GM23338 (cell line): Measurements from ENCODE around the gene FGD4. TPM values are rescaled to one million over a fixed set of nuclear protein-coding genes. Genes with fewer than 3 reads are reported as not detected.

Experiments
- ATAC-seq: fragments of 200-7000 bp; cut with Tn5 transposase; 3 replicates; pipeline ENCODE4 v1.9.1; 2020
- DNase-seq: peaks from one replicate; pipeline ENCODE4 v3.0.0-alpha.2; 2015; ENCODE audit warnings: low spot score
- H2AFZ ChIP-seq: fragments of 200-600 bp; sonication (generic); 2 replicates; pipeline ENCODE4 v1.8.0; 2016; ENCODE audit warnings: antibody characterized with exemption, mild to moderate bottlenecking, moderate library complexity
- H3F3A ChIP-seq: fragments of 200-600 bp; sonication (generic); replicated peaks from 2 replicates; pipeline ENCODE4 v1.8.0; 2017; ENCODE audit warnings: antibody characterized with exemption, mixed run types, low read depth
- H3K27ac ChIP-seq: fragments of 200-600 bp; sonication (generic); 2 replicates; pipeline ENCODE4 v1.6.1; 2016; ENCODE audit warnings: low read depth
- H3K27me3 ChIP-seq: fragments of 200-600 bp; sonication (generic); 2 replicates; pipeline ENCODE4 v1.8.0; 2016; ENCODE audit warnings: mild to moderate bottlenecking, mixed run types, moderate library complexity; ENCODE audit not compliant: insufficient read depth
- H3K36me3 ChIP-seq: fragments of 200-600 bp; sonication (generic); 2 replicates; pipeline ENCODE4 v1.8.0; 2016; ENCODE audit warnings: mild to moderate bottlenecking; ENCODE audit not compliant: insufficient read depth
- H3K4me1 ChIP-seq: fragments of 200-600 bp; sonication (generic); 2 replicates; pipeline ENCODE4 v1.8.0; 2016; ENCODE audit warnings: mild to moderate bottlenecking, moderate library complexity; ENCODE audit not compliant: insufficient read depth
- H3K4me2 ChIP-seq: fragments of 200-600 bp; sonication (generic); 2 replicates; pipeline ENCODE4 v1.7.1; 2017; ENCODE audit warnings: mixed run types
- H3K4me3 ChIP-seq: fragments of 200-600 bp; sonication (generic); 2 replicates; pipeline ENCODE4 v1.6.1; 2016; ENCODE audit warnings: mixed run types
- H3K79me2 ChIP-seq: fragments of 200-600 bp; sonication (generic); replicated peaks from 2 replicates; pipeline ENCODE4 v1.8.0; 2017; ENCODE audit warnings: mild to moderate bottlenecking; ENCODE audit not compliant: insufficient read depth
- H3K9me2 ChIP-seq: fragments of 200-600 bp; sonication (generic); 2 replicates; pipeline ENCODE4 v1.8.0; 2017; ENCODE audit not compliant: insufficient read depth
- H4K20me1 ChIP-seq: fragments of 200-600 bp; sonication (generic); replicated peaks from 2 replicates; pipeline ENCODE4 v1.8.0; 2017; ENCODE audit warnings: mild to moderate bottlenecking; ENCODE audit not compliant: insufficient read depth
- H3K27ac Mint-ChIP-seq: 2 replicates; pipeline ENCODE4 v1.8.0; 2020; ENCODE audit warnings: inconsistent platforms, mild to moderate bottlenecking, moderate library complexity, mixed read lengths
- H3K27me3 Mint-ChIP-seq: 3 replicates; pipeline ENCODE4 v1.8.0; 2022; ENCODE audit warnings: low read depth, mild to moderate bottlenecking, moderate library complexity, mixed read lengths, inconsistent platforms; ENCODE audit not compliant: insufficient read depth, poor library complexity
- H3K36me3 Mint-ChIP-seq: 3 replicates; pipeline ENCODE4 v1.8.0; 2021; ENCODE audit warnings: low read depth, mild to moderate bottlenecking, inconsistent platforms, moderate library complexity, mixed read lengths
- H3K4me1 Mint-ChIP-seq: 3 replicates; pipeline ENCODE4 v1.8.0; 2020; ENCODE audit warnings: mild to moderate bottlenecking, inconsistent platforms, mixed read lengths
- H3K4me3 Mint-ChIP-seq: 3 replicates; pipeline ENCODE4 v1.8.0; 2021; ENCODE audit warnings: moderate library complexity, mild to moderate bottlenecking, inconsistent platforms, mixed read lengths
- H3K9me3 Mint-ChIP-seq: 3 replicates; pipeline ENCODE4 v1.8.0; 2020; ENCODE audit warnings: moderate library complexity, mild to moderate bottlenecking, inconsistent platforms, mixed read lengths
- CTCF ChIP-seq, 2 experiments: fragments of 200-600 bp in 1 of 2; sonication (generic) in 1 of 2; conservative IDR thresholded peaks; 2 replicates each; pipeline versions ENCODE4 v1.5.1 to v1.6.1; 2016 to 2017; ENCODE audit warnings: antibody characterized with exemption in 2 of 2, low read depth in 2 of 2, mild to moderate bottlenecking in 2 of 2, moderate library complexity in 1 of 2
- ETS1 ChIP-seq: IDR thresholded peaks from 2 replicates; pipeline ENCODE4 v1.6.1; 2016; ENCODE audit warnings: antibody characterized with exemption
- EZH2 ChIP-seq: fragments of 200-600 bp; sonication (generic); IDR thresholded peaks from one replicate; pipeline ENCODE4 v1.8.0; 2017; ENCODE audit warnings: antibody characterized with exemption, mild to moderate bottlenecking, low read depth; ENCODE audit not compliant: unreplicated experiment
- EZH2phosphoT487 ChIP-seq: fragments of 200-600 bp; sonication (generic); IDR thresholded peaks from one replicate; pipeline ENCODE4 v1.8.1; 2018; ENCODE audit warnings: antibody characterized with exemption; ENCODE audit not compliant: unreplicated experiment
- NANOG ChIP-seq: IDR thresholded peaks from 2 replicates; pipeline ENCODE4 v1.6.1; 2016; ENCODE audit warnings: antibody characterized with exemption, borderline replicate concordance
- POLR2AphosphoS5 ChIP-seq: IDR thresholded peaks from 2 replicates; pipeline ENCODE4 v1.6.1; 2016; ENCODE audit warnings: antibody characterized with exemption, low read depth
- ZNF331 ChIP-seq: fragments of 250-450 bp; sonication (Bioruptor Pico); IDR thresholded peaks from 2 replicates; pipeline ENCODE4 v1.5.0; 2020; ENCODE audit warnings: low read depth, mild to moderate bottlenecking, moderate library complexity
- polyA plus RNA-seq: library from polyadenylated mRNA; unstranded; fragments of >200 nt; fragmentation: Nextera tagmentation; extraction: Ambion mirVana; gene quantifications from 2 replicates; pipeline ENCODE4 v1.2.1, GENCODE V29; 2016
- total RNA-seq: library from RNA; depleted of rRNA; stranded (reverse); fragments of >200 nt; shearing (Covaris generic); gene quantifications from 2 replicates; pipeline ENCODE4 v1.2.3, GENCODE V29; 2014
- TF ChIP-seq, protein P1 (sequence below): IDR thresholded peaks from one replicate; pipeline ENCODE4 v1.6.1; 2018; ENCODE audit warnings: antibody characterized with exemption; ENCODE audit not compliant: unreplicated experiment

Gene FGD4
- total and polyA plus RNA-seq, 2 experiments from 2014 or later: 24.3 to 54.3 TPM

DNA sequence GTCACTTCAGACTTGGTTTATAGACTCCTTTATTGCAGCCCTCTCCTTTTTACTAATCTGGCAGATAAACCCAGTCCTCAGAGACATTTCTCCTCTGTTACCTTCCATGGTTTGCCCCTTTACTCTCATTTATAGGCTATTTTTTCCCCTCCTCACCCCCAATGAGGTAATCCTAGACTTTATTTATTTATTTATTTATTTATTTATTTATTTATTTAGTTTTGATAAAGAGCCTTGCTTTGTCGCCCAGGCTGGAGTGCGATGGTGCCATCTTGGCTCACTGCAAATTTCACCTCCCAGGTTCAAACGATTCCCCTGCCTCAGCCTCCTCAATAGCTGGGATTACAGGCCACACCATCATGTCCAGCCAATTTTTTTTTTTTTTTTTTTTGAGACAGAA lies 8.4 kb downstream of the FGD4 start (continued):
- TF ChIP-seq, protein P1, sequence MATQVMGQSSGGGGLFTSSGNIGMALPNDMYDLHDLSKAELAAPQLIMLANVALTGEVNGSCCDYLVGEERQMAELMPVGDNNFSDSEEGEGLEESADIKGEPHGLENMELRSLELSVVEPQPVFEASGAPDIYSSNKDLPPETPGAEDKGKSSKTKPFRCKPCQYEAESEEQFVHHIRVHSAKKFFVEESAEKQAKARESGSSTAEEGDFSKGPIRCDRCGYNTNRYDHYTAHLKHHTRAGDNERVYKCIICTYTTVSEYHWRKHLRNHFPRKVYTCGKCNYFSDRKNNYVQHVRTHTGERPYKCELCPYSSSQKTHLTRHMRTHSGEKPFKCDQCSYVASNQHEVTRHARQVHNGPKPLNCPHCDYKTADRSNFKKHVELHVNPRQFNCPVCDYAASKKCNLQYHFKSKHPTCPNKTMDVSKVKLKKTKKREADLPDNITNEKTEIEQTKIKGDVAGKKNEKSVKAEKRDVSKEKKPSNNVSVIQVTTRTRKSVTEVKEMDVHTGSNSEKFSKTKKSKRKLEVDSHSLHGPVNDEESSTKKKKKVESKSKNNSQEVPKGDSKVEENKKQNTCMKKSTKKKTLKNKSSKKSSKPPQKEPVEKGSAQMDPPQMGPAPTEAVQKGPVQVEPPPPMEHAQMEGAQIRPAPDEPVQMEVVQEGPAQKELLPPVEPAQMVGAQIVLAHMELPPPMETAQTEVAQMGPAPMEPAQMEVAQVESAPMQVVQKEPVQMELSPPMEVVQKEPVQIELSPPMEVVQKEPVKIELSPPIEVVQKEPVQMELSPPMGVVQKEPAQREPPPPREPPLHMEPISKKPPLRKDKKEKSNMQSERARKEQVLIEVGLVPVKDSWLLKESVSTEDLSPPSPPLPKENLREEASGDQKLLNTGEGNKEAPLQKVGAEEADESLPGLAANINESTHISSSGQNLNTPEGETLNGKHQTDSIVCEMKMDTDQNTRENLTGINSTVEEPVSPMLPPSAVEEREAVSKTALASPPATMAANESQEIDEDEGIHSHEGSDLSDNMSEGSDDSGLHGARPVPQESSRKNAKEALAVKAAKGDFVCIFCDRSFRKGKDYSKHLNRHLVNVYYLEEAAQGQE: no peak
- no peak for TF ChIP-seq ETS1

DNA sequence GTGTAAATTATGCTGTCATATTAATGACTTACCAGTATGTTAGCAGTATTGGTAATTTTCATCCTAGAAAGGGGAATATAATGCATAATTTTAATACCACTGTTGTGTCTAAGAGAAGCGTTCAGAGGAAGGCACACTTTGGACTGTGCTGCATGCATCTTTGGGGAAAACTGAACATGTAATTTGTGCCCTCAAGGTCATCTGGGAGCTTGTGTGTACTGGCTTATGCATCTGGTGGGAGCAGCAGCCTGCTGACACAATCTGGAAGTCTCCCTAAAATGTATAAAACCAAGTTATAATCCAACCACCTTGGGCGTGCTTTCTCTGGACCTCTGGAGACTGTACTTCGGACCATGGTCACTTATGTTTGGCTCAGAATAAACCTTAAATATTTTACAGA lies 14.1 kb downstream of the FGD4 start:
- Histone ChIP-seq H3K27me3 (no peaks in the 10 kb centered on the region), H3F3A (0 out of 2 replicates have a peak, but pooled peaks cover 4% of the 10 kb centered on the region), H3K4me1 (peaks cover 20% of the 10 kb centered on the region), H3K36me3 (0 out of 2 replicates have a peak, but pooled peaks cover 4% of the 10 kb centered on the region), H3K4me2 (no peak overlapping the region), H2AFZ (no peak overlapping the region), H3K9me2 (no peaks in the 10 kb centered on the region), H3K79me2 (peaks cover 100% of the 10 kb centered on the region), H3K4me3 (no peak overlapping the region), H3K27ac (no peak overlapping the region), H4K20me1 (peaks cover 76% of the 10 kb centered on the region)
- H3K4me1 Mint-ChIP-seq: peaks cover 43% of the 10 kb centered on the region
- no peak overlapping the region for H3K4me3 Mint-ChIP-seq
- peaks cover 29% of the 10 kb centered on the region for H3K36me3 Mint-ChIP-seq
- H3K9me3 Mint-ChIP-seq: no peaks in the 10 kb centered on the region
- no peak for DNase-seq
- no peak overlapping the region for H3K27ac Mint-ChIP-seq
- H3K27me3 Mint-ChIP-seq: peaks cover 1% of the 10 kb centered on the region
- ATAC-seq: no peak
- TF ChIP-seq, protein P1: no peak
- TF ChIP-seq POLR2AphosphoS5 (no peak), ETS1 (no peak), NANOG (no peak), CTCF (conservative IDR thresholded peaks at IDR 0.05; ENCODE audit: low read depth in 2 of 2) (no peak), ZNF331 (no peak), EZH2phosphoT487 (no peak), EZH2 (no peak)
